Epithelial cell of esophagus (primary cell): ENCODE data around the gene AMT.
A peak's percentile ranks its signal among the peaks of the same experiment; 100 is the strongest.

ENCODE experiments used
- DNase-seq: peaks from one replicate; pipeline ENCODE4 v3.0.0; 2010; ENCODE audit warnings: low read depth
- H3K4me3 ChIP-seq: 2 replicates; pipeline ENCODE4 v1.5.1; 2011; ENCODE audit warnings: mild to moderate bottlenecking, low read length, control low read depth
- TF ChIP-seq, protein P1 (sequence below): IDR thresholded peaks from 2 replicates; pipeline ENCODE4 v1.5.1; 2011; ENCODE audit warnings: low read depth, mild to moderate bottlenecking, low read length, control low read depth, inconsistent platforms; ENCODE audit not compliant: insufficient read depth; ENCODE audit errors: missing control alignments

AMT gene

DNA sequence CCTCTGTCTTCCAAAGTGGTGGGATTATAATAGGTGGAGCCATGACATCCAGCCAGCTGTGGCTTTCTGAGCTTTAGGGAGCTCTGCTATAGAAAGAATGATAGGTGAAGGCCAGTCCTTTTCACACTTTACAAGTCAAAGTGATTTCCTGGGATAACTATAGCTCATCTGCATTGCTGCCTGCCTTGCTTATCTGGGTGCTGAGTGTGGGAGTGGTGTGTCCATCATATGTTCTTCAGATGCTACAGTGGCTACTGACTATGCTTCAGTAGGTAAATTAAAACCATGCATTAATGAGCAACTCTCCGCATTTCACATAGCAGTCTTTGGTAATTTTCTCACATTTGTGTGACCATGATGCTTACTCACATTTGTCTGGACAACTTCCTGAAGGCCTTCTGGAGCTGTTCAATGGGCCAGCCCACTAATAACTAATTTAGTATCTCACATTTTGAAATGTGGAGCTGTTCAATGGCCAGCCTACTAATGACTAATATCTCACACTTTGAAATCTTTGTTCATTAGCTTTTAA, 33.9 kb downstream of the AMT start:
- TF ChIP-seq, protein P1, sequence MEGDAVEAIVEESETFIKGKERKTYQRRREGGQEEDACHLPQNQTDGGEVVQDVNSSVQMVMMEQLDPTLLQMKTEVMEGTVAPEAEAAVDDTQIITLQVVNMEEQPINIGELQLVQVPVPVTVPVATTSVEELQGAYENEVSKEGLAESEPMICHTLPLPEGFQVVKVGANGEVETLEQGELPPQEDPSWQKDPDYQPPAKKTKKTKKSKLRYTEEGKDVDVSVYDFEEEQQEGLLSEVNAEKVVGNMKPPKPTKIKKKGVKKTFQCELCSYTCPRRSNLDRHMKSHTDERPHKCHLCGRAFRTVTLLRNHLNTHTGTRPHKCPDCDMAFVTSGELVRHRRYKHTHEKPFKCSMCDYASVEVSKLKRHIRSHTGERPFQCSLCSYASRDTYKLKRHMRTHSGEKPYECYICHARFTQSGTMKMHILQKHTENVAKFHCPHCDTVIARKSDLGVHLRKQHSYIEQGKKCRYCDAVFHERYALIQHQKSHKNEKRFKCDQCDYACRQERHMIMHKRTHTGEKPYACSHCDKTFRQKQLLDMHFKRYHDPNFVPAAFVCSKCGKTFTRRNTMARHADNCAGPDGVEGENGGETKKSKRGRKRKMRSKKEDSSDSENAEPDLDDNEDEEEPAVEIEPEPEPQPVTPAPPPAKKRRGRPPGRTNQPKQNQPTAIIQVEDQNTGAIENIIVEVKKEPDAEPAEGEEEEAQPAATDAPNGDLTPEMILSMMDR: no peak
- peak; percentile 48 for DNase-seq
- no peak overlapping the region for H3K4me3 ChIP-seq

DNA sequence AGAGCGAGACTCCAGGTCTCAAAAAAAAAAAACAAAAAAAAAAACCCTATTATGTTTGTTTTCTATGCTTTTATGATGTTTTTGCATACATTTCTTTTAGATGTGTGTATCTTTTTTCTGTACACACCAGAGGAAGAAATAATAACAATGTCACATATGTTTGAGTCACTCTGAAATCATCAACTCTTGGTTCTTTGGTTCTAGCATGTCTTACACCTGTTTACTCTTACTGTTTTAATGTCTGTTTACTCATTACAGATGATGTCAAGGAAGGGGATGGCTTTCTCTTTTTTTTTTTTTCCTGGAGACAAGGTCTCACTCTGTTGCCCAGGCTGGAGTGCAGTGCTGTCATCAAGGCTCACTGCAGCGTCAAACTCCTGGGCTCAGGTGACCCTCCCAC, 34.6 kb downstream of the AMT start:
- DNase-seq: peak; percentile 77
- no peak overlapping the region for H3K4me3 ChIP-seq
- TF ChIP-seq, protein P1: no peak

DNA sequence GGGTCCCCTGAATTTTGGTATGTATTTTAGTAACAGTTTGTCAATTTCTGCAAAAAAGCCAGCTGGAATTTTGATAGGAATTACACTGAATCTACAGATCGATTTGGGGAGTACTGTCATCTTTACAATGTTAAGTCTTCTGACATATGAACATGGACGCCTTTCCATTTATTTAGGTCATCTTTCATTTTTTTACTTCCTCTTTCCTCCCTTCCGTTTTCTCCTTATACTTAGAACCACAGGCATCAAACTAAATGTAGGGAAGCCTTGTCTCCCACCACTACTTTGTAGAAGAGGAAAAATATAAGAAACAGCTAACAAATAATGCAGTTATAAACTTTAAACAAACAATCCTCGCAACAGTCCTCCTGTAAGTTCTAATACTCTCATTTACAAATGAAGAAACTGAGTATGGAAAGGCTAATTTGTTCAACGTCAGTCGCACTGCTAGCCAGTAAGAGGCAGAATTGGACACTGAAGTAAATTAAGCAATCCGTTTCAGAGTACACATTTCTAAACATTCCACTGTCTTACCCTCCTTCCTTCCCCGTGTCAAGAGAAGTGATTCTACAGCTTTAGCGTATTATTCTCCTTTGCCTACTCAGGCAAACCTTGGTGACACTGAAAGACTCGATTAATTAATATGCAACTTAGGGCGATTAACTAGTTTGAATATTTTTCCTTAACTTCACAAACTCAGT, 36.1 kb downstream of the AMT start:
- no peak for DNase-seq
- H3K4me3 ChIP-seq: no peak overlapping the region
- TF ChIP-seq, protein P1: no peak

DNA sequence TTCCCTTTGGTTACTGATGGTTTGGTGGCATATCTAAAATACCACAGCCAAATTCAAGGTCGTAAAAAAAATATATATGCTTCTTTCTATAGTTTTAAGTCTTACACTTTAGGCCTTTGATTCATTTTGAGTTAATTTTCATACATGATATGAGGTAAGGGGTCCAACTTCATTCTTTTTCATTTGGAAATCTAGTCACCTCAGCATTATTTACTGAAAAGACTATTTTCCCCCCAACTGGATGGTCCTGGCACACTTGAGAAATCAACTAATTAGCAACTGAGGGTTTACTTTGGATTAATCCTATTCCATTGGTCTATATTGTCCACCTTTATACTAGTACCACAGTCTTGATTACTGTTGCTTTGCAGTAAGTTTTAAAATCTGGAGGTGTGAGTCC, 36.7 kb downstream of the AMT start:
- no peak for DNase-seq
- H3K4me3 ChIP-seq: no peak overlapping the region
- TF ChIP-seq, protein P1: no peak

DNA sequence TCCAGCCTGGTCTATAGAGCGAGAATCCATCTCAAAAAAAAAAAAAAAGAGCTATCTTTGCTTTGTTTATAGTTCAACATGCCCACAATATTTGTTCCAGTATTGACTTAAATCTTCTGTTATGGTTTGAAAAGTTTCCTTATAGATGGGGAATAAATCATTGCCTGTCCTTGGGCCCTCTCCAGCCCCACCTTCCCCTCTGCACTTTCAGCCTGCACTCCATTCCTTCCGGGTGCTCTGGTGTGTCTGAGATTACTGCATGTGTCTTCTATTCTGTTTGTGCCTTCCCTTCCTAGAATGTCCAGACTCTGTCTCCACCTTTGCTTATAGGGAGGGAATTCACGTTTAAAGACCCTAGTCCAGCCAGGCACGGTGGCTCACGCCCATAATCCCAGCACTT, 38.9 kb downstream of the AMT start:
- DNase-seq: no peak
- no peak overlapping the region for H3K4me3 ChIP-seq
- TF ChIP-seq, protein P1: no peak

DNA sequence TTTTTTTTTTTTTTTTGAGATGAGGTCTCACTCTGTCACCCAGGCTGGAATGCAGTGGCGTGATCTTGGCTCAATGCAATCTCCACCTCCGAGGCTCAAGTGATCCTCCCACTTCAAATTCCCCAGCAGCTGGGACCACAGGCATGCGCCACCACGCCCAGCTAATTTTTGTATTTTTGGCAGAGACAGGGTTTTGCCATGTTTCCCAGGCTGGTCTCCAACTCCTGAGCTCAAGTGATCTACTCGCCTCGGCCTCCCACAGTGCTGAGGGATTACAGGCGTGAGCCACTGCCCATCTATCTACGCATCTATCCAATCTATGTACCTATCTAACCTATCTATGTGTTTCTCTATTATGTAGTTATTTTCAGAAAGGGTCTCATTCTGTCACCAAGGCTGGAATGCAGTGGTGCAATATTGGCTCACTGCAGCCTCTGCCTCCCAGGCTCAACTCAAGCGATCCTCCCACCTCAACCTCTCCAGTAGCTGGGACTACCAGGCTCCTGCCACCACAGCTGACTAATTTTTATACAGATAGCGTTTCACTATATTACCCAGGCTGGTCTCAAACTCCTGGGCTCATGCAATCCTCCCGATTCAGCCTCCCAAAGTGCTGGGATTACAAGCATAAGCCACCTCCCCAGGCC, 43.9 kb downstream of the AMT start:
- peak; percentile 52 for DNase-seq
- H3K4me3 ChIP-seq: no peak overlapping the region

More for the DNA sequence above, 43.9 kb downstream of the AMT start:
- TF ChIP-seq, protein P1: no peak
